ENCODE data around the gene ZNF559. TPM values are rescaled to one million over a fixed set of nuclear protein-coding genes. Genes with fewer than 3 reads are reported as not detected.

The ZNF559 gene
- total RNA-seq, 1 experiment from 2014 or later = 23.7 TPM

DNA sequence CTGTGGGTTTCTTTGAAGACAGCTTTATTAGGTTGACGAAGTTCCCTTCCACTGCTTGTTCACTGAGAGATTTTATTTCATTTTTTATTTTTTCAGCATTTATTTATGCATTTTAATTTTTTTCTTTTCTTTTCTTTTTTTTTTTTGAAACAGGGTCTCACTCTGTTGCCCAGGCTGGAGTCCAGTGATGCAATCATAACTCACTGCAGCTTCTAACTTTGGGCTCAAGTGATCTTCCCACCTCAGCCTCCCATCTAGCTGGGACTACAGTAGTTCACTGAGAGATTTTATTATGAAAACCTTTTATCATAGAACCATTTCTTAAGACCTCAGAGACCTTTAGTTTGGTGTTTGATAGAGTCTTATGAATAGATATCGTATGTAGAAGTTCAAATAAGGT, 28.5 kb downstream of the ZNF559 start:
- DNase-seq (ENCODE audit: extremely low read depth, low read depth) = no peak

GRCh38 chr19:9353011-9353410, 29.0 kb downstream of the ZNF559 start:
- DNase-seq (ENCODE audit: extremely low read depth, low read depth) = no peak

GRCh38 chr19:9354651-9355050, 30.7 kb downstream of the ZNF559 start:
- no peak for DNase-seq (ENCODE audit: extremely low read depth, low read depth)

- no peak for DNase-seq (ENCODE audit: extremely low read depth, low read depth)
Observed at GRCh38 chr19:9362905-9363304, 38.9 kb downstream of the ZNF559 start, which contains the start of gene ZNF177. TSS of gene ZNF177 (plus strand) at chr19:9363013. CDS start at chr19:9378312, 15,299 bp downstream.

DNA sequence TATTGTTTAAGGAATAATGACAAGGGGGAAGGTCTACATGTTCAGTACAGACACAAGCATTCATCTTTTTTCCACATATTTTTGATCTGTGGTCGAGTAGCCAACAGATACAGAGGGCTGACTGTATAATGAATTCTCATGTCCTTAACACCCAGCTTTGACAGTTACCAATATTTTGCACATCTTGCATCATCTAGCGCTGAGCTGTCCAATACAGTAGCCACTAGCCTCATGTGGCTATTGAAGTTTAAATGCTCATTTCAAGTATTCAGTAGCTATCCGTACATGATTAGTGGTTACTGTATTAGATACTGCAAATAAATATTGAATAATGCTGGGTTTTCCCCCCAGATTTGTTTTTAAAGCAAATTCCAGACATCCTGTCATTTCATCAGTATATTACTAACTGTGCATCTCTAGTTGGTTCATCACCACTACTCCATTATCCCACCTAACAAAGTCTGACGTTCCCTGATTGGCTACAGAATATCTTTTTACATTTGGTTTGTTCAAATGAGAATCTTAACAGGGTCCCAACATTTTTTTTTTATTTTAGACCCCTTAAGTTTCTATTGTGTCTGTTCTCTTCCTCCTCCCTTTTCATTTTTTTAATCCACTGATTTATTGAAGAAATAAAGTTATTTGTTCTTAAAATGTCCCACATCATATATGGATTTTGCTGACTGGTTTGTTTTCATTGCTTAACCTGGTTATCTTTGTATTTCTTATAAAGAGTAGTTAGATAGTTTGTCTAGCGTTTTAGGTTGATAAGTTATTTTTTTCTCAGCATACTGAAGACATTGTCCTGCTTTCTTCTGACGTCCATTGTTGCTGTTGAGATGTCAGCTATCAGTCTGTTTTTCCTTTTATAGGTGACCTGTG, 47.0 kb downstream of the ZNF559 start:
- no peak for DNase-seq (ENCODE audit: extremely low read depth, low read depth)

DNA sequence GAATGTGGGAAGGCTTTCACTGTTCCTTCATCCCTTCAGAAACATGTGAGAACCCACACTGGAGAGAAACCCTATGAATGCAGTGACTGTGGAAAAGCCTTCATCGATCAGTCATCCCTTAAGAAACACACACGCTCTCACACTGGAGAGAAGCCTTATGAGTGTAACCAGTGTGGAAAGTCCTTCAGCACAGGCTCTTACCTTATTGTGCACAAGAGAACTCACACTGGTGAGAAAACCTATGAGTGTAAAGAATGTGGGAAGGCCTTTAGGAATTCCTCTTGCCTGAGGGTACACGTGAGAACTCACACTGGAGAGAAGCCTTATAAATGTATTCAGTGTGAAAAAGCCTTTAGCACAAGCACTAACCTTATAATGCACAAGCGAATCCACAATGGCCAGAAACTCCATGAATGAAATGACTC, 57.4 kb downstream of the ZNF559 start:
- DNase-seq (ENCODE audit: extremely low read depth, low read depth) = no peak

Other genes starting within 250 kb of the ZNF559 start
- gene OR1M1, start 237.1 kb upstream of the ZNF559 start, total RNA-seq (2014; rRNA removed; shearing (Covaris generic)) = not detected in 2 replicates
- not detected in 2 replicates for gene OR7G2, start 216.7 kb upstream of the ZNF559 start, total RNA-seq (2014; rRNA removed; shearing (Covaris generic))
- not detected in 2 replicates for gene OR7G1, start 208.4 kb upstream of the ZNF559 start, total RNA-seq (2014; rRNA removed; shearing (Covaris generic))
- not detected in 2 replicates for gene OR7G3, start 197.2 kb upstream of the ZNF559 start, total RNA-seq (2014; rRNA removed; shearing (Covaris generic))
- gene ZNF317, start 183.8 kb upstream of the ZNF559 start, total RNA-seq (2014; rRNA removed; shearing (Covaris generic)) = 18.8 and 21.6 TPM in 2 replicates
- gene OR7D2, start 145.2 kb upstream of the ZNF559 start, total RNA-seq (2014; rRNA removed; shearing (Covaris generic)) = 0.05 TPM in 1 of 2 replicates, not detected in the other
- gene OR7D4, start 104.6 kb upstream of the ZNF559 start, total RNA-seq (2014; rRNA removed; shearing (Covaris generic)) = not detected in 2 replicates
- not detected in 2 replicates for gene OR7E24, start 73.2 kb upstream of the ZNF559 start, total RNA-seq (2014; rRNA removed; shearing (Covaris generic))
- 6.0 and 6.9 TPM in 2 replicates for gene ZNF699, start 14.3 kb upstream of the ZNF559 start, total RNA-seq (2014; rRNA removed; shearing (Covaris generic))
- gene ZNF177, start 38.8 kb downstream of the ZNF559 start, total RNA-seq (2014; rRNA removed; shearing (Covaris generic)) = 3.7 and 5.7 TPM in 2 replicates
- gene ZNF266, start 111.4 kb downstream of the ZNF559 start, total RNA-seq (2014; rRNA removed; shearing (Covaris generic)) = 8.1 and 9.1 TPM in 2 replicates
- gene ZNF560, start 174.4 kb downstream of the ZNF559 start, total RNA-seq (2014; rRNA removed; shearing (Covaris generic)) = not detected in 2 replicates
- gene ZNF426, start 214.5 kb downstream of the ZNF559 start, total RNA-seq (2014; rRNA removed; shearing (Covaris generic)) = 13.2 and 16.3 TPM in 2 replicates